NCI-H1417 (cell line): ENCODE measurements around the gene CLSTN2.

Experiments
- DNase-seq, 3 experiments: peaks; one replicate each; lab custom pipeline; 2025; lab: John Stamatoyannopoulos, UW

The CLSTN2 gene

DNA sequence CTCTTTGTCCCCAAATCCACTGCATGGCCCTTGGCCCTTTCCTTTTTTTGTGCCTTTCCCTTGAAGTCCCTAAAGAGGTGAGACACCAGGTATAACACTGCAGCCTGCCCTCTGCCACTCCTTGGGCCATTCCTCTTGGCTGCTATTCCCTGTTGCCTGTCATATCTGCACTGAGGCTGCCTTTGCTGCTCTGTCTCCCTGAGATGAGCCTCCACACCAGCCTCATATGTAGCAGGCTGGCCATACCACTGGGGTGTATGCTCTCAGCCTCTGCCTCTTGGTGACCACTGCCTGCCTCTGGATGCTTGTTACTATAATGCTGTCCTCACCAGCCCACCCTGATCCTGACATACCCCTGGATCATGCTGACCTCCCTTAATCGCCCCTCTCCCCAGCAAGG is 252.0 kb downstream of the CLSTN2 start:
- peak in 1 of 3 experiments; percentile 23 for DNase-seq

DNA sequence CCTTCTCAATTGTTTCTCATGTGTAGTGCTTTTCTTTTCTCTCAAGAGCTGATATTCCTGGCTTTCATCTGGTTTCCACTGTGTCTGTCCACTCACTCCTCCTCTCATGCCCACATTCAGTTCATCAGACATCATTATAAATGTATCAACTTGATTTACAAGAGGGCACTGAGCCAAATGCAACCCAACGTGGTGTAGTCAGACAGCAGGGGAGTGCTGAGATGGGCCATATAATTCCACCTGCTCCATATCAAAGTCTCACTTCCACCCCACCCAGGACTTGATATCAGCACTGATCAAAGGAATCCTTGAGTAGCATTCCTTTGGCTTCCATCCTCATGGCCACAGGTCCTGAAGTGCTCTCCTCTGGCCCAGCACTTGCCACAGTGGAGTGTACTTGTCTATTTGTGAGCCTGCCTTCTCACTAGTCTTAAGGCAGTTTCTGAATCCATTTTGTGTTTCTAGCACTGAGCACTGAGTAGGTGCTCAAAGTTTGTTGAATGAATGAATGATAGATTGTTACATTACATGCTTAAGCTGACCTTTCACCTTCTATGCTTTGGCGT is 252.8 kb downstream of the CLSTN2 start:
- DNase-seq = no peak

DNA sequence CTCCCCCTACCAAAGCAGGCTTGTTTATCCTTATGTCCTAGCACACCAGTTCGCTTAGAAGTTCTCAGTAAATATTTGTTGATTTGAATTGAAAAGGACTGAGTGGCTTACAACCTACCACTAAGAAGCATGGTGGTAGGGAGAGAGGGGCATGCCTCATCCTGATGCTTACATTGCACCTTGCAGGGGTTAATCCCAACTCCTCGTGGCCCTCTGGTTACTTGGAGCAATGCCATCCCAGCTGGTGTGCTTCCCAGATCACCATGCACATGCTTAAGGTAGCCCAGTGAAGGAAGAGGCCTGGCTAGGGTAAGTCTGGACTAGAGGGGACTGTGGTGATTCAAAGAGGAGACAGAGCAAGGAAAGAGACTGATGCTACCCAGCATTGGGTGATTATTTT is 253.3 kb downstream of the CLSTN2 start:
- no peak for DNase-seq

DNA sequence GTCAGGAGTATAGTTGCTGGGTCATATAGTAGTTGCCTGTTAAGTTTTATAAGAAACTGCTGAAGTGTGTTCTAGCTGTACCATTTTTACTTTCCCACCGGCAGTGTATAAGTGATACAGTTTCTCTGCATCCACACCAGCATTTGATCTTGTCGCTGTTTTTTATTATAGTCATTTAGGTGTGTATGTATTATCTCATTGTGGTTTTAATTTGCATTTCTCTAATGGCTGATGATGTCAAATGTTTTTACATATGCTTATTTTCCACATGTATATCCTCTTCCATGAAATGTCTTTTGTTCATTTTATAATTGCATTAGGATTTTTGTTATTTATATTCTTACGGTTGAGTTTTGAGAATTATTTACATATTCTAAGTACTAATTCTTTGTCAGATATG is 254.3 kb downstream of the CLSTN2 start:
- DNase-seq = no peak

DNA sequence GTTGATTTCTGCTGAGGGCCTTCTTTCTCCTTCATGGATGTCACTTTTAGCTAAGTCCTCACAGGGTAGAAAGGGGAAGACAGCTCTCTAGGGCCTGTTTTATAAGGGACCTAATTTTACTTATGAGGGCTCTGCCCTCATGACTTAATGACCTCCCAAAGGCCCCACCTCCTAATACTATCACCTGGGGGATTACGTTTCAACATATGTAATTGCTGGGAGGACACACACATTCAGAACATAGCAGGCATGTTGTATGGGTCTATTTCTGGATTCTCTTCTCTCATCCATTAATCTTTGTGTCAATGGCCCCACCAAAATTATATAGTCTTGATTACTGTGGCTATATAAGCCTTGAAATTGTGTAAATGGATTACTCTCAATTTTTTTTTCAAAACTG is 255.0 kb downstream of the CLSTN2 start:
- peak in 1 of 3 experiments; percentile 26 for DNase-seq

DNA sequence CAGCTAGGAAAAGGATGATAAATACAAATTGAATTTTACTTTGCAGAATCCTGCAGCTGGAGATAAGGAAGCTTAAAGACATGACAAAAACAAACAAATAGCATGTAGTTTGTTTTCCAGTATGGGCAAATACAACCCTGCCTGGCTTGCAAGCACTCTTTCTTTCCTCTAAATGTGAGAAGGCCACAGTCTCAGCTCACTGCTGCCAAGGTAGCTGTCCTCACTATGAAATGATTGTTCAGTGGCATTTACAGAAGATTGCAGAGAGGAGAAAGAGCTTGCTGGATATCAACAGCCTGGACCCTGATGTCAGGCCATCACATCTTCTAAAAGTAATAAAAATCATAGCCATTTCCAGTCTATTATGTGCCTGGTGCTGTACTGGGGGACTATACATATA is 262.0 kb downstream of the CLSTN2 start:
- DNase-seq = no peak

DNA sequence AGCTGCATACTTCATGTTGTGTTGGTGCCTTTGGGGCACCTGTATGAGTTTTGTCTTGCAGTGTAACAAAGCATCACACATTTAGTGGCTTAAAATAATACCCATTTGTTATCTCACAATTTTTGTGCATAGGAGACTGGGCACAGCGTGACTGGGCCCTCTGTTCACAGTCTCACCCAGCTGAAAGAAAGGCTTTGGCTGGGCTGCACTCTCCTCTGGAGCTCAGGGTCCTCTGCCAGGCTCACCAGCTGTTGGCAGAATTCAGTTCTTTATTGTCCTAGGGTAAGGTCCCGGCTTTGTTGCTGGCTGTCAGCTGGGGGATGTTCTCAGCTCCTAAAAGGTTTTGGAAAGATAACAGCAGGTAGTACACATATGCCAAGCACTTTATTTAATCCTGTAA is 263.3 kb downstream of the CLSTN2 start:
- no peak for DNase-seq

DNA sequence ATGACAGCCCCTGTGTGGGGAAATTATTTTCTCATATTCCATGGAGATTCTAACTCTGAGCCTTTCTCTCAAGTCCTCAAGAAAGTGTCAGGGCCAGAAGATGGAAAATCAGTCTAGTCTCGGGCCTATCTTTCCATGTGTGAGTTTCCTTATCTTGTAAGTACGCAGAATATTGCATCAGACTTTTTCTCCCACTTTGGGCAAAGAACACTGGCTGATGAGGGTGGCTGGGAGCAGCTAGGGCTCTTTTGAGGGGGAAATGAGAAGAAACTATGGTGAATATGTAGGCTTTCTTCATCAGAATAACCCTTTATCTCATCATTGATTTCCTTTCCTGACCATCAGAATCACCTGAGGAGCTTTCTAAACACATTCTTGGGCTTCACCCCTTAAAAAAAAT is 264.0 kb downstream of the CLSTN2 start:
- DNase-seq = no peak

DNA sequence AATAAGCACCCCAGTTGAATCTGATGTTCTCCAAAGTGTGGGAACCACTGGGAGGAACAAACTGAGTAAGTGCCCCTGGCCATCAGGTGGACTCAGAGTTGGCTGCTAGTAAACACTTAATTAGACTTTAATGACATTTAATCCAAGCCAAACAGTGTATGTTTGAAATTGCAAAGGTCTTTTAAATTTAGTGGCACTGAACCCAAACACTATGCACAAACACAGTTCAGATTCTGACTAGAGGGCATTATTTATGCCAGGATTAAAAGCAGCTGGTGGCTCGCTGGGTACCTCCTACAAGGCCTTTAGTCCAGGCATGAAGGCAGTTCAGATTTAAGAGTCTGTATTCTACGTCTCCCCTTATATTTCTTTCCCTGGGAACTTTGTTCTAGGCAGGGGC is 264.8 kb downstream of the CLSTN2 start:
- peak in 2 of 3 experiments; percentile 54 to 78 for DNase-seq

DNA sequence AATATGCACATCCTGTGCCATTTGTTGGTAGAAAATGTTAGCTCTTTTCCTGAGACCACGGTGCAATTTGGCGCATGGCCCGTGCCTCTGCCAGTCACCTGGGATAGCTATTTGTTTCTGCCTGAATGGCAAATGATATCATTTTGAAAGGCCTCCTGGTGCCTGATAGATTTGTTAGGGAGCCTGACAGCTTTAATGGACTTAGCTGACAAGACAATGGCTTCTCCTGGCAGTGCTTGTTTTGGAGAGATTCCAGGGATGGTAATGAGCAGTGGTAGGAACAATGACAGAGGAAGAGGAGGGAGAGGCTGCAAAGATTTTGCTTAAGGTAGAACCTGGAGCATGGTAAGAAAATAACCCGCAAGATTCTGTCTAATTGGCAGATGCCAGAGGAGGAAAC is 268.5 kb downstream of the CLSTN2 start:
- DNase-seq = peak; percentile 75 to 94 (median 89)

DNA sequence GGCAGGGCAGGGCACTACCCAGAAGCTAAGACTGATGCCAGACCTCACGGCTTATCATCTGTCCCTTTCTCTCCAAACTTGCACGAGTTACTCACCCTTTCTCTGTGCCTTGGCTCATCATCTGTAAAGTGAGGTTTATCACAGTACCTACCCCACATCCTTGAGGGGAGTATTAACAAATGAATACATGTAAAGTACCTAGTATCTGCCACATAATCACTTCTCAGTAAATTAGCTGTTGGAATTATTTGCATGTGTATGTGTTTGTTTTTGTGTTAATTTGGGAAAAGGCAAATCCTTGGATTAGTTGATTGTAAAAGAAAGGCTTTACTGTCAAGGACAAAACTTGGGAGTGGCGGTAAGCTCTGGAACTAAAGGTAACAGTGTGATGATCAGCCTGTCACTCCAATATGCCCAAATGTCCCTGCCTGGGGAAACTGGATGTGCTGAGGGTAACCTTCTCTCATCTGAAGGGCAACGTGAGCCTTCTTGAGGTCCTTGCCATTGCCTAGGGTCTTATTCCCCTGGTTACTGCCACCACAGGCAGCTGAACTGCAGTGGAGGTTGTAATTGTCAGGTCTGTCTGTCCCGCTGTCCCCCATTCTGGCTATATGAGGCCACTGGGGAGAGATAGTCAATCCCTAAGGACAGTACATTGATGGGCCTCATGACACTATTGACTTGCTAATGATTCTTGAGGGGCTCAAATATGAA is 269.4 kb downstream of the CLSTN2 start:
- DNase-seq = peak in 1 of 3 experiments; percentile 33

DNA sequence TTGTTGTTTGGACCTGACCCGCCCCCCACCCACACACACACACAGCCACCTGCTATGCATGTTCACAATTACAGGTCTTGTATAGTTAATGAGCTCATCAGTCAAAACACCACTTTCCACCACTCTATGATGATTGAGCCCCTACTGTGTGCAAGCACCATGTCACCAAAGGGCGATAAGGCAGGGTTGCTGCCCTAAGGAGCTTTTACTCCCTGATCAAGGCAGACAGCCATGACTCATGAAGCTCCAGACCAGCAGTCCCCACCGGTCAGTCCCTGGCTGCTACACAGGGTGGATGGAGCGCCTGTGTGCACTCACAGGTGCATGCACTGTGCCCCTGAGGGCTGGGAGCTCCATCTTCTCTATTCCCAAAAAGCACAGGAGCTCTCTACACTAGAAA is 270.6 kb downstream of the CLSTN2 start:
- peak in 2 of 3 experiments; percentile 55 to 74 for DNase-seq

DNA sequence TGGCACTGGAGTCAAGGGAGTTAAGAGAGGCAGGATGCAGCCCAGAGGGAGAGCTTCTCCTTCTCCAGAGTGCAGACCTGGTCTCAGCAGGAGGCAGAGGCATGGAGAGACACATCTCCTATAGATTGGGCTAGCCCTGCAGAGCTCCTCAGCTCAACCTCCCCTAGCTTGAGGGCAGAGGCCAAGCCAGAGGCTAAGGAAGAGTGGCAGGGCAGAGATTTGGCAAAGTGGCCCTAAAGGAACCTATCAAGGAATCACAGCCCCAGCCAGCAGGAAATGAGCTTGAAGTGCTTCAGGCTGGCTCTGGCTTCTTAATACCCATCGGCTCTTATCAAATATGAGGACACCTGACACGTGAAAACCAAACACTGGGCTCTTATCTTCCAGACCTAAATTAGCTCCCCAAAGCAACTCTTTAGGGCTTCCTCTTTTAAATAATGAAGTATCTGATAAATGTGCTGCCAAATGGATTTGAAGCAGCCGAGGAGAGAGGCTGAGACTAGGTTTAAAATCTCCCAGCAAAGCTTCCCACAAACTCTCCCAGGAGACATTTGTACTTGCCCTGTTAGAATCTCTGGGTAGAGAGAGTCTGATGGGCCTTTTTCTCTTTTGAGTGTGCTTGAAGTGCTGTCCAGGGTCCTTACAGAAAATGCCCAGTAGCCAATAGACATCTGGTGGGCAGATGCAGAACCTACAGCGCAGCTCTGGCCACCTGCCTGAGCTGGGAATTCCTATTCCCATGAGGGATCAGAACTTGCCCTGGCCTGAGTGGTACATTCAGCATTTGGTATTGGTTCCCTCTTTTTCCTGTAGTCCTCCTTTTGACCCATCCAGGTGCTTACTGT is 271.4 kb downstream of the CLSTN2 start:
- DNase-seq = peak; percentile 53 to 90 (median 65)

DNA sequence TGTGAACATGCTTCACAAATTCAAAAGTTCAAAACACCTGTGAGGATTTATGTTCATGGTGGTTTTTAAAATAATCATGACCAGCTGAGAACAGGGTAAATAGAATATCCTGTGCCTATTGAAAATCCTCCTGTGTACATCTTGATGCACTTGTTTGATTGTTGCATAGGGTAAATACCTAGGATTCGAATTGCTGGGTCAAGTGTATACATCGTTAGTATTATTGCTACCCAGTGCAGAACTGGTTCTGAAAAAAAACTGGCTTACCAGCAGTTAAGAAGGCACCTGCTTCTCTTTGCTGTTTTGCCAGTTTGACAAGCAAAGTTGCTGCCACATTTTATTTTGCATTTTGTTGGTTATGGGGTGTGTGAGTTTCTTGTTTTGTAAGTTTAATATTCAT is 272.6 kb downstream of the CLSTN2 start:
- peak; percentile 8 to 69 (median 23) for DNase-seq

DNA sequence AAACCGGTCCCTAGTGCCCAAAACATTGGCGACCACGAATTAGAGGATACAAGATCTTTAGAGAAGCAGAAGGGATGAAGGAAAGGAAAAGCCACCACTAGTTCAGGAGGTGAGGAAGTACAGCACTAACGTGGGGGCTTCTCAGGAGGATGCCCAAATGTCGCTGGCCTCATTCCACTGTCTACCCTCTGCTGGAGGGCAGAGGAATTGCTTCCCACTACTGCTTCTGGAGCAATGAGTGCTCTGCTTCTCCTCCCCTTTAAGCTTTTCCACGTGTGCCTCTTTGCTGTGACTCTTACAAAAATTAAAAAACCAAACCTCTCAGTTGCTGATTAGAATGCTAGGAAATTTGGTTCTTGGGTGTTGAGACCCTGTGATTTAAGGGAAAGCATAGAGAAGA is 281.3 kb downstream of the CLSTN2 start:
- DNase-seq = no peak

DNA sequence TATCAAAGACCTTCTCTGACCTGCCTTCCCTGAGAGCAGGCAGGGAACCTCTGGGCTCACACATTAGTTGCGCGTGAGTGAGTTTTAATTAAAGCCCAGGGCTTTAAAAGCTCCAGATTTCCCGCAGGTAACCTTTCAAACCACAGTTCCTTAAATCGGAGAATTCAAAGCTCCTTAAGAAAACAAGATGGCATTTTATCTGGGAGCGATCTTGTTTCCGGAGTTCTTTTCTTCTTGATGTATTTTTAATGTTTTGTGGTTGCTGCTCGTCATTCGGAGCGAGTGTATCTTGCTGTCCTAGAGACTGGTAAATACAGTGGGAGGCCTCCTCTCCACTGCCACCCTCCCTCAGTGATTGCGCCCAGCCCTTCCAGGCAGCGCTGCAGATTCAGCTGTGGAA is 284.3 kb downstream of the CLSTN2 start:
- peak in 2 of 3 experiments; percentile 10 to 49 for DNase-seq

DNA sequence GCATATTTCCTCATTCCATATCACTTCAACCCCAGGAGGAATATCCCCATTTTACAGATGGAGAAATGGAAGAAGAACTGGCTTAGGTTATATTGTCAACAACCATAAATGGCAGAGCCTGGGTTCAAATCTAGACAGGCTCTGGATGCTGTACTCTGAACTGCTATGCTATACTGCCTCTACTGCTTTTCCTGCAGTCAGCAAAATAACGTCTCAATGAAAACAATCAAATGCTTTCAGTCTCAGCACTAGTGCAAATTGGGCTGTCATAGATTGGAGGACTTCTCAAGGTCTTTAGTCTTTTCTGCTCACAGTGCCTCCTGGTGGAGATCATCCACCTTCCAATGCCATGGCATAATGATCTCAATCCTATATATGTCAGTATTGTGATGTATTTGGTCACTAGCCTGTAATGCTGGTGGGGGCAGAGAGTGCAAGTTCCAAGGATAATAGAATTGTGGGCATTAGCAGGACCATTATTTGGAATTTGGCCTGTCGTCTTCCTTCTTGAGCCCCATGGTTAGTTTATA is 285.0 kb downstream of the CLSTN2 start:
- DNase-seq = no peak

DNA sequence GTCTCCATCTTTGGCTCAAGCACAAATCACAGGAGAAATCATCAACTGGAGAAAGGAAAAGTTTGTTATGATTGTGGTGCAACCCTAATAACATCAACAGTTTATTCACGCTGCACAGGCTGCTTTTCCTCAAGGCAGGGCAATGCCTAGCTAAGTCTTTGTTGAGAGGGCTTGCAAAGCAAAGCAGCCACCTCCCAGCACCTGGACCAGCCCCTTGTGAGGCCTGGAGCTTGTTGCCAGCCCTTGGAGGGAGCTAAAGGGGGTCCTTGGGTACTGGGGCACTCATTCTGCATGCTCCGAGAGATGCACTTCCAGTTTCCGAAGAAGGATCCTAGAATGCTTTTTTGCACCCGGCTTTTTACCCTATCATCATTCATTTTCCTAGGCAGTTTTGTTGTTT is 288.2 kb downstream of the CLSTN2 start:
- no peak for DNase-seq

DNA sequence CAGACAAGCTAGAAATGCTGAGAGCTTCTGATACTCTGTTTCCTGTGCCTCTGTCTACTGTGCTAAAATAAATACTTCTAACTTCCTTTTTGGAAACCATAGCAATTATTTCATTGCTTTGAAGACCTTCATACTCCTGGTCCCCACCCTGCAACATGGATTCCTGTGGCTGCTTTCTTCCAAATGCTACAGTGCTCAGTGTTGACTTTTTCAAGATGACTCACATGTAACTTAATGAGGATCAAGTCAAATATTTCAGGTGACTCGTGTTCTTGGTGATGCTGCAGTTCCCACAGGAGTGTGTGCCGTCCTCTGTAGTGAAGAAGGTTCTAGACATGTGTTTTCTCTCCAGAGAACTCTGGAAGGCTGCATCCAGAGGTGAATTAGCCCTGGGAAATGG is 288.6 kb downstream of the CLSTN2 start:
- no peak for DNase-seq

DNA sequence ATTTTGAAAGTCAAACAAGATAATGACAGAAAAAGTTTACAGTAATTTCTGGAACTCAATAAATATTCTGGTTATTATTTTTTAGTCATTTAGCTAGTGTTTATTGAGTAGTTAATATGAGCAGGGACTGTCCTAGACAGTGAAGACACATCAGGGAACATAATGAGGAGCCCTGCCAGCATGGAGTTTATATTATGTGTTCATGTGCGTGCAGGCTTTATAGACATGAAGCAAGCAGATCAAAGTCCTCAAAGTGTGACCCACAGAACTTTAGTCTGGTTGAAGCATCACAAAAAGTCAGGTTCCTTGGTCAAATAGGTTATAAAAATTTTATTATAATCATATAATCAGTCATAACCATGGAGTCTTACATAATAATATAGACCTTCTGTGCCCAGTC is 289.3 kb downstream of the CLSTN2 start:
- no peak for DNase-seq

DNA sequence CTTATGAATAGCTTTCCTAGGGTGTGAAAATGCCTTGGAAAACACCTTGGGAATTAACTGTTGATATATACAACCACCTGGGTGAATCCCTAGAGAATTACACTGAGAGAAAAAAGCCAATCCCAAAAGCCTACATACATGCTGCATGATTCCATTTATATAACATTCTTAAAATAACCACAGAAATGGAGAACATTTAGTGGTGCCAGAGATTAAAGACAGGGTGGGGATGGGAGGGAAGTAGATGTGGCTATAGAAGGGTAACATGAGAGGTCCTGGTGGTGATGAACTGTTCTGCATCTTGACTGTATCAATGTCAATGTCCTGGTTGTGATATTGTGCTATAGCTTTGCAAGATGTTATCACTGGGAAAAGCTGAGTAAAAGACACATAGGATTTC is 291.0 kb downstream of the CLSTN2 start:
- DNase-seq = no peak

DNA sequence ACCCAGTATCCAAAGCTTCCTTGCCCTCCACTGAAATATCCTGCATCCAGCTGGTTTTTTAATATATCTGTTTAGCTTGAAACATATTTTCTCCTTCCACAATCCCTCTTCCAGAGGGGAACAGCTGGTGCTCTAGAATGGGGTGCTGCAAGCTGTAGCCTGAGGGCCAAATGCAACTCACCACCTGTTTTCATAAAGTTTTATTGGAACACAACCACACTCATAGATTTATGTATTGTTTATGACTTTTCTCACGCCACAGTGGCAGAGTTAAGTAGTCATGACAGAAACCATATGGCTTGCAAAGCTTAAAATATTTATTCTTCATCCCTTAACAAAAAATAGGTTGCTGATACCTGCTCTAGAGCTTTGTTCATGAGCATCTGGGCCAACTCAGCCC is 298.7 kb downstream of the CLSTN2 start:
- DNase-seq = no peak

DNA sequence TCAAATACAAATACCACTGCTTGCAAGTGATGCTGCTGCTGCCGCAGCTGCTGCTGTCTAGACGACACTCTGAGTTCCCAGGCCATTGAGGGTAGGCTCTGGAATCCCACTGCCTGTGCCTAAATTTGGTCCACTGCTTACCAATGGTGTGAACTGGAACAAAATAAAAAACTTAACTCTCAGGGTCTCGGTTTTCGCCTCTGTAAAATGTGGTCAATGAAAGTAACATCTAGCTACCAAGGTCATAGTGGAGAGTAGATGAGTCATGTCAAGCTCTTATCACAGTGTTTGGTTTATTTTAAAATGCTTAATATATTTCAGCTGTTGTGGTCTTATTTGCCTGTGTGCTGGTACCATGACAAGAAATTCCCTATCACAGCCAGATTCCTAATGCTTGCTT is 299.3 kb downstream of the CLSTN2 start:
- DNase-seq = no peak
